ENCODE measurements around the gene ATG7. TPM values are rescaled to one million over a fixed set of nuclear protein-coding genes. Genes with fewer than 3 reads are reported as not detected.

Gene ATG7
- total RNA-seq, 1 donor from 2014 or later, result 61.7 TPM

DNA sequence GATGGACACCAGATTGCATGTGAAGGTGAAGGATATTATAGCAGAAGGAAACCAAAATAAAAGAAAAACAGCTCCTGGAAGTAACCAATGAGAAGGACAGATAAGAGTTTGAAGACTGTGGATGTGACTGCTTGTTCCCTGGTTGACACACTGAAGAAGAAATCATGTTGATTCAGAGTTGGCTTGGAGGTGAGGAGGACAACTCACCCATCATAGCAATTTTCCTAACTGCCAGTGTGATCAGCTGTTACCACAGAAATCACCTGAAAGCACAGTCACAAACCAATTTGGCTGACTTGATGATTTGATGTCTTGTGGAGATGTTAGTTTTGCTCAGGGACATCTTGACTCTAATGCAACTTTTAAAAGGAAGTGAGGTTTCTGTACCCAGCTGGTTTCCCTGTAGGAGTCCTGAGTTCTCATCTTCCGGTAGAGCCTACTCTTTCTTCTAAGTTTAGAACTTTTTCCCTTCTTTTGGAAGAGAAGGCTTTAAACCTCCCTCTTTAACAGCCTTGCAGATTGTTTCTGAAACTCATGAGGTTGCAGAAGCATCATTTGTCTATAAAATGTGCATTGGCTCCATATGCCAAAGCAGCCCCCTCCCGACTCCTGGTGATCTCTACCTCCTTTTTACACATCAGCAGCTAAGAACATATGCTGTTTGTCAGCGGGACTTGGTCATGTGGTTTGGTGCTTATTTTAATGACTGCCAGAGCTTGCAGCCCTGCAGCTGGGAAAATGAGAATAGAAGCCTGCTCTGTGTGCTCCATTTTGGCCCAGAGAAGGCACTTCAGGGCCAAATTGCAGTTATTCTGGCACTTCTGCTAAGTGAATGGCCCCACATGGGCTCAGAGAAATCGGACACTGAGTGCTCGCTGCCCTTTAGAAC lies 10.3 kb downstream of the ATG7 start:
- Histone ChIP-seq H3K4me3 (no peak overlapping the region), H3K36me3 (peaks cover 46% of the 10 kb centered on the region), H3K27me3 (ENCODE audit: low read depth) (no peaks in the 10 kb centered on the region), H3K9me3 (no peaks in the 10 kb centered on the region), H3K4me1 (peaks cover 37% of the 10 kb centered on the region), H3K27ac (peak overlapping the region; percentile 44)
- TF ChIP-seq, protein P1, sequence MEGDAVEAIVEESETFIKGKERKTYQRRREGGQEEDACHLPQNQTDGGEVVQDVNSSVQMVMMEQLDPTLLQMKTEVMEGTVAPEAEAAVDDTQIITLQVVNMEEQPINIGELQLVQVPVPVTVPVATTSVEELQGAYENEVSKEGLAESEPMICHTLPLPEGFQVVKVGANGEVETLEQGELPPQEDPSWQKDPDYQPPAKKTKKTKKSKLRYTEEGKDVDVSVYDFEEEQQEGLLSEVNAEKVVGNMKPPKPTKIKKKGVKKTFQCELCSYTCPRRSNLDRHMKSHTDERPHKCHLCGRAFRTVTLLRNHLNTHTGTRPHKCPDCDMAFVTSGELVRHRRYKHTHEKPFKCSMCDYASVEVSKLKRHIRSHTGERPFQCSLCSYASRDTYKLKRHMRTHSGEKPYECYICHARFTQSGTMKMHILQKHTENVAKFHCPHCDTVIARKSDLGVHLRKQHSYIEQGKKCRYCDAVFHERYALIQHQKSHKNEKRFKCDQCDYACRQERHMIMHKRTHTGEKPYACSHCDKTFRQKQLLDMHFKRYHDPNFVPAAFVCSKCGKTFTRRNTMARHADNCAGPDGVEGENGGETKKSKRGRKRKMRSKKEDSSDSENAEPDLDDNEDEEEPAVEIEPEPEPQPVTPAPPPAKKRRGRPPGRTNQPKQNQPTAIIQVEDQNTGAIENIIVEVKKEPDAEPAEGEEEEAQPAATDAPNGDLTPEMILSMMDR (IDR thresholded peaks at IDR 0.05), result no peak
- DNase-seq (no peak), ATAC-seq (peak; percentile 32 to 67)
- intact Hi-C loops (cut with DNase I), result no loop called here

GRCh38 chr3:11283139-11283475 lies 10.9 kb downstream of the ATG7 start:
- ATAC-seq (peak in 1 of 2 donors; percentile 29), DNase-seq (no peak)
- TF ChIP-seq, protein P1 (IDR thresholded peaks at IDR 0.05), result no peak
- intact Hi-C loops (cut with DNase I), result no loop called here
- Histone ChIP-seq H3K27me3 (ENCODE audit: low read depth) (no peaks in the 10 kb centered on the region), H3K36me3 (peaks cover 46% of the 10 kb centered on the region), H3K27ac (peak overlapping the region; percentile 44), H3K4me3 (no peak overlapping the region), H3K9me3 (no peaks in the 10 kb centered on the region), H3K4me1 (peaks cover 43% of the 10 kb centered on the region)

- H3K27ac ChIP-seq, result no peak overlapping the region
- no peak for DNase-seq
- intact Hi-C loops (cut with DNase I), result no loop called here
Measured at GRCh38 chr3:11284011-11284410, 11.8 kb downstream of the ATG7 start.

GRCh38 chr3:11285471-11285870 lies 13.3 kb downstream of the ATG7 start:
- H3K27ac ChIP-seq, result no peak overlapping the region
- peaks cover 32% of the 10 kb centered on the region for H3K36me3 ChIP-seq
- intact Hi-C loops (cut with DNase I), result no loop called here
- H3K4me1 ChIP-seq, result peaks cover 67% of the 10 kb centered on the region
- H3K27me3 ChIP-seq (ENCODE audit: low read depth), result no peaks in the 10 kb centered on the region
- H3K4me3 ChIP-seq, result no peak overlapping the region
- no peaks in the 10 kb centered on the region for H3K9me3 ChIP-seq
- TF ChIP-seq, protein P1 (IDR thresholded peaks at IDR 0.05), result no peak
- DNase-seq, result no peak
- ATAC-seq, result no peak

More at GRCh38 chr3:11284011-11284410, 11.8 kb downstream of the ATG7 start:
- Histone ChIP-seq H3K9me3 (no peaks in the 10 kb centered on the region), H3K27me3 (ENCODE audit: low read depth) (no peaks in the 10 kb centered on the region), H3K4me1 (peaks cover 52% of the 10 kb centered on the region), H3K4me3 (no peak overlapping the region), H3K36me3 (peaks cover 40% of the 10 kb centered on the region)
- TF ChIP-seq, protein P1 (IDR thresholded peaks at IDR 0.05), result no peak
- ATAC-seq, result no peak

GRCh38 chr3:11287404-11287803 lies 15.2 kb downstream of the ATG7 start:
- intact Hi-C loops (cut with DNase I), result no loop called here
- Histone ChIP-seq H3K27me3 (ENCODE audit: low read depth) (no peaks in the 10 kb centered on the region), H3K36me3 (peaks cover 13% of the 10 kb centered on the region), H3K4me1 (peaks cover 75% of the 10 kb centered on the region), H3K9me3 (no peaks in the 10 kb centered on the region), H3K27ac (peak overlapping the region; percentile 76), H3K4me3 (no peak overlapping the region)
- TF ChIP-seq, protein P1 (IDR thresholded peaks at IDR 0.05), result no peak
- DNase-seq (no peak), ATAC-seq (no peak)

Measured in lower lobe of right lung (tissue), 2 donors.